Measurements from ENCODE around the gene GFRAL.
A peak's percentile ranks its signal among the peaks of the same experiment; 100 is the strongest.

The GFRAL gene

DNA sequence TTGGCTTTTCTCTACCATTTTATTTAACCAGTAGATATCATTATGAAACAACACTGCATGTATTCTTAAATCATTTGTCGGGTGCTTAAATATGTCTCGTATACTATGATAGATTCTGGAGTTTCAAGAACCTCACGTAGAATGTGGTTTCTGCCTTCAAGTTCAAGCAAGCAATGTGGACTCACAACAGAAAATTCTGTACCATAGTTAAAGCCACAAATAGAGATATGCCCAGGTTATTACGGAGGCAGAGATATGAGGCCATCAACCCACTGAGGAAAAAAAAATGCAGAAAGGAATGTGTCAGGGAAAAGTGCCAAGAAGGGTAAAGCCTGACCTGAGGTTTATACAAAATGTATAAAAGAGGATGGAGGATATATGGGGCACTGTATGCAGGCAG lies 109.9 kb downstream of the GFRAL start:
- Mint-ChIP-seq H3K27me3 (ENCODE audit: low read depth) (no peaks in the 10 kb centered on the region), H3K9me3 (no peaks in the 10 kb centered on the region), H3K4me3 (no peak overlapping the region), H3K27ac (peak overlapping the region in 1 of 3 experiments; percentile 47), H3K4me1 (no peaks in the 10 kb centered on the region), H3K36me3 (ENCODE audit: low read depth) (no peaks in the 10 kb centered on the region)
- TF ChIP-seq, protein P1, sequence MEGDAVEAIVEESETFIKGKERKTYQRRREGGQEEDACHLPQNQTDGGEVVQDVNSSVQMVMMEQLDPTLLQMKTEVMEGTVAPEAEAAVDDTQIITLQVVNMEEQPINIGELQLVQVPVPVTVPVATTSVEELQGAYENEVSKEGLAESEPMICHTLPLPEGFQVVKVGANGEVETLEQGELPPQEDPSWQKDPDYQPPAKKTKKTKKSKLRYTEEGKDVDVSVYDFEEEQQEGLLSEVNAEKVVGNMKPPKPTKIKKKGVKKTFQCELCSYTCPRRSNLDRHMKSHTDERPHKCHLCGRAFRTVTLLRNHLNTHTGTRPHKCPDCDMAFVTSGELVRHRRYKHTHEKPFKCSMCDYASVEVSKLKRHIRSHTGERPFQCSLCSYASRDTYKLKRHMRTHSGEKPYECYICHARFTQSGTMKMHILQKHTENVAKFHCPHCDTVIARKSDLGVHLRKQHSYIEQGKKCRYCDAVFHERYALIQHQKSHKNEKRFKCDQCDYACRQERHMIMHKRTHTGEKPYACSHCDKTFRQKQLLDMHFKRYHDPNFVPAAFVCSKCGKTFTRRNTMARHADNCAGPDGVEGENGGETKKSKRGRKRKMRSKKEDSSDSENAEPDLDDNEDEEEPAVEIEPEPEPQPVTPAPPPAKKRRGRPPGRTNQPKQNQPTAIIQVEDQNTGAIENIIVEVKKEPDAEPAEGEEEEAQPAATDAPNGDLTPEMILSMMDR (IDR thresholded peaks at IDR 0.05; ENCODE audit: unreplicated experiment in 3 of 3): no peak

DNA sequence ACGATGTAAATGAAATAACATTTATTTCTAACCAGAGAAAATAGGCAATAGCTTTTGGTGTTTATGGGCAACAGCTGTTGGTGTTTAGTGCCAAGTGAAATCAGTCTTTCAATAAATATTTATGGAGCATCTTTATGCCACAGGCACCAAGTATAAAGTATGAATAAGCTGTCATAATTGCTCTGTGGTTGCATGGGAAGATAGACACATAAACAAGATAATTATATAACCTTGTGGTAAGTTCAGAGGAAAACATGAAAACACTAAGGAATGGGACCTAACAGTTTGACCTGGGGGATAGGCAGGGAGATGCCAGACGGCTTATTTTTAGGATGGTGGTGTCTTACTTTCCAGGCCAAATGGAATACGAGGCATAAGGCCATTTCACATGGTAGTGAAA lies 110.9 kb downstream of the GFRAL start:
- Mint-ChIP-seq H3K4me3 (no peak overlapping the region), H3K27me3 (ENCODE audit: low read depth) (no peaks in the 10 kb centered on the region), H3K9me3 (no peaks in the 10 kb centered on the region), H3K27ac (peak overlapping the region in 1 of 3 experiments; percentile 44), H3K36me3 (ENCODE audit: low read depth) (no peaks in the 10 kb centered on the region), H3K4me1 (peaks cover 1% of the 10 kb centered on the region)
- TF ChIP-seq, protein P1 (IDR thresholded peaks at IDR 0.05; ENCODE audit: unreplicated experiment in 3 of 3): no peak

DNA sequence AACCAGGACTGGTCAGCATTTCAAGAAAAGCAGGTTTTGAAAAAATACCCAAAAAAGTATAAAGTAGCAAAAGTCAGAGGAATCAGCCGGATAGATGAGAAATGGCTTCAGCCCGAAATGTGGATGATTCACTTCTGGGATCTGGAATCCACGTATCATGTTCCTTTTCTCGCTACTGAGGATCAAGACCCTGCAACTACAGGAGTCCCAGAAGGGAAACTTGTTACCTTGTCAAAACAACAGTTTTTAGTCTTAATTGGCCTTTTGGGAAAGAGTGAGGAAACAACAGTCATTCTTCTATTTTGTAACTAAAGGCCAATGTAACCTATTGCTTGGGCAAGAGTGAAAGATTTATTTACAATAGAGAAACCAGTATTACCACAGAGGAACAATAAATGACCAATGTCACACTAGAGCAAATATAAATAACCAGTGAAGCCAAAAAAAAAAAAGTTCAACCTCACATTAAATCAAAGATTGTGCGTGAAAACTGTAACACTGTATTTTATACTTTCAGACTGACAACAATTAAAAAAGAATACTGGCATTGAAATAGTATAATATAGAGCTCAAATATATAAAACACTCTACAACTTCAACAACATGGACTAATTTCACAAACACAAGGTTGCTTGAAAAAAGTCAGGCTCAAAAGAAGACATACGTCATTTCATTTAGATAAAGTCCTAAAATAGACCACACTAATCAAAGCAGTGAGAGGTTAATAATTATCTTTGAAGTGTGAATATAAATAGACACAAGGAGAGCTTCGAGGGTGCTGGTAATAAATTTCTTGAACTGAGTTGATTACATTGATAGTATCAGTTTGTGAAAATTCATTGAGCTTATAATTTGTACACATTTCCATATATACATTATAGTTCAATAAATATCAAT lies 116.2 kb downstream of the GFRAL start:
- Mint-ChIP-seq H3K27ac (peak overlapping the region; percentile 5 to 46 (median 24)), H3K36me3 (ENCODE audit: low read depth) (no peaks in the 10 kb centered on the region), H3K27me3 (ENCODE audit: low read depth) (no peaks in the 10 kb centered on the region), H3K4me3 (no peak overlapping the region), H3K4me1 (peaks cover 9% of the 10 kb centered on the region), H3K9me3 (no peaks in the 10 kb centered on the region)
- TF ChIP-seq, protein P1 (IDR thresholded peaks at IDR 0.05; ENCODE audit: unreplicated experiment in 3 of 3): no peak

DNA sequence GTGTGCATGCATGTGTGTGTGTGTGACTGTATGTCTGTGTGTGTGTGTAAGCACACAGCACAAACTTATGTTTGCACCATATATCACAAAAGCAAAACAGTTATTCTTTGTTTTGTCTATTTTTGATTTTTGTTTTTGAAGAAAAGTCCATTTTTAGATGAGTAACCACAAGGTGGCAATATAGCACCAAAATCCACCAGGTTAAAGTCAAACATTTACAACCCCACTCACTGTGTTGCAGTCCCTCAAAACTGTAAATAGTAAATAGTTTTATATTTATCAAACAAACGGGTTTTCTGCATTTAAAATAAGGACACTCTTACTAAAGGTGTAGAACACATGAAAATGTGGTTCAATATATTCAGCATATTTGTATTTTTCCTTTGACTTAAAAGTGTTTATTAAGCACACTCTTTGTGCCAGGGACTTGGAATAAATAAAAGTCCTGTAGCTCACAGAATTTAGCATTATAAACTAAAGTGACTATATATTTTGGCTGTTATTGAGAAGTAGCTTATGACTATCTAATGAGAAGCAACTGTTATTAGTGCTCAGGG lies 118.5 kb downstream of the GFRAL start:
- no peaks in the 10 kb centered on the region for H3K27me3 Mint-ChIP-seq (ENCODE audit: low read depth)
- H3K4me3 Mint-ChIP-seq: no peak overlapping the region
- no peak overlapping the region for H3K27ac Mint-ChIP-seq
- peaks cover 31% of the 10 kb centered on the region for H3K4me1 Mint-ChIP-seq
- TF ChIP-seq, protein P1 (IDR thresholded peaks at IDR 0.05; ENCODE audit: unreplicated experiment in 3 of 3): peak; percentile 65 to 75 (median 73)
- H3K9me3 Mint-ChIP-seq: no peaks in the 10 kb centered on the region
- H3K36me3 Mint-ChIP-seq (ENCODE audit: low read depth): no peaks in the 10 kb centered on the region

DNA sequence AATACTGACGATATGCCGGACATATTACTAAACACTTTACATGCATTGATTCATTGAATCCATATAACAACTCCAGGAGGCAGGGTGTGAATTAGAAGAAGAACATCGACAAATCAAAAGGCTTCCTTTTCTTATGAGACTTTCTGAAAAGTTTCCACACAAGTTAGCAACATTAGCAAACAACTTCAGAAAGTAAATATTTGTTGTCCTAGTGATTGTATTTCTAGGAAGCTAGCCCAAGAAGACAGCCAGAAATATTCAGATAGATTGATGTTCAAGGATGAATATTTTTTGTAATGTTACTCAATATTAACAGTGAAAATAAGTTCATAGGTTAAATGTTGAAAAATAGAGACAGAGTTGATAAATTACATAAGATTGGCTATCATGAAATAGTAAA lies 120.6 kb downstream of the GFRAL start:
- Mint-ChIP-seq H3K4me1 (peaks cover 33% of the 10 kb centered on the region), H3K9me3 (no peaks in the 10 kb centered on the region), H3K4me3 (no peak overlapping the region), H3K27ac (no peak overlapping the region), H3K27me3 (ENCODE audit: low read depth) (no peaks in the 10 kb centered on the region), H3K36me3 (ENCODE audit: low read depth) (no peaks in the 10 kb centered on the region)
- TF ChIP-seq, protein P1 (IDR thresholded peaks at IDR 0.05; ENCODE audit: unreplicated experiment in 3 of 3): no peak

Measured in nephron (organoid).